Ovary (tissue), 3 donors: ENCODE results near the gene CEP85.

ENCODE experiments used
- CTCF ChIP-seq, 3 donors: fragments of 450-650 bp in 2 of 3; fragments of 200-600 bp in 1 of 3; IDR thresholded peaks; one replicate each; pipeline versions ENCODE4 v1.5.1 to v1.8.0; 2016 to 2022; ENCODE audit warnings: antibody characterized with exemption in 3 of 3, mild to moderate bottlenecking in 1 of 3
- EP300 ChIP-seq: sonication (generic); formaldehyde crosslinking; IDR thresholded peaks from one replicate; pipeline ENCODE4 v1.6.1; 2017; ENCODE audit warnings: antibody characterized with exemption
- donor health status: DM: no; HTN: no; CAD: no.

- no peak for TF ChIP-seq CTCF (IDR thresholded peaks at IDR 0.05)
- no peak for TF ChIP-seq EP300
Measured at GRCh38 chr1:26269198-26269550, 35.2 kb downstream of the CEP85 start.
